Lung microvascular endothelial cell (primary cell): ENCODE results near the gene TOP2B. TPM values are rescaled to one million over a fixed set of nuclear protein-coding genes. Genes with fewer than 3 reads are reported as not detected.

Experiments
- DNase-seq, 2 donors: peaks; one replicate each; pipeline versions ENCODE4 v3.0.0 to v3.0.0-alpha.2; 2010; ENCODE audit warnings: low read depth in 2 of 2
- total RNA-seq: library from RNA; depleted of rRNA; stranded (reverse); fragments of >200 nt; gene quantifications from 2 replicates; pipeline ENCODE4 v1.2.1, GENCODE V29; 2014

Gene TOP2B
- total RNA-seq, 1 donor from 2014 or later: 52.2 TPM

- no peak for DNase-seq
Observed at GRCh38 chr3:25677121-25677520, 12.4 kb upstream of the TOP2B start.

DNA sequence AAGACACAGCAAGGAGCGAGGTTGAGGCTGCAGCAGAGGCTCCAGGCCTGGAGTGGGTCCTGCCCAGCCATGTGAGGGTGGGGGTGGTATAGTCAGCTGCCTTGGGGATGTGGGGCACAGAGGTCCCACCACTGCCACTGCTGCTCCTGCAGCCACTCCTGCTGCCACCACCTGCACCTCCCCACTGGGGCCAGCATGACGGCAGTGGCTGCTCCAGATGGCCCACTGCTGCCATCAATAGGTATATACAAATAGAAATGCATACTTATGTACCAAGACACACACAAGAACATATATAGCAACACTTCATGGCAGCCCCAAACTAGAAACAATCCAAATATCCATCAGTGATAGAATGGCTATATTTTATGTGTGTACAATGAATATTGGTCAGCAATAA, 10.0 kb upstream of the TOP2B start:
- no peak for DNase-seq

DNA sequence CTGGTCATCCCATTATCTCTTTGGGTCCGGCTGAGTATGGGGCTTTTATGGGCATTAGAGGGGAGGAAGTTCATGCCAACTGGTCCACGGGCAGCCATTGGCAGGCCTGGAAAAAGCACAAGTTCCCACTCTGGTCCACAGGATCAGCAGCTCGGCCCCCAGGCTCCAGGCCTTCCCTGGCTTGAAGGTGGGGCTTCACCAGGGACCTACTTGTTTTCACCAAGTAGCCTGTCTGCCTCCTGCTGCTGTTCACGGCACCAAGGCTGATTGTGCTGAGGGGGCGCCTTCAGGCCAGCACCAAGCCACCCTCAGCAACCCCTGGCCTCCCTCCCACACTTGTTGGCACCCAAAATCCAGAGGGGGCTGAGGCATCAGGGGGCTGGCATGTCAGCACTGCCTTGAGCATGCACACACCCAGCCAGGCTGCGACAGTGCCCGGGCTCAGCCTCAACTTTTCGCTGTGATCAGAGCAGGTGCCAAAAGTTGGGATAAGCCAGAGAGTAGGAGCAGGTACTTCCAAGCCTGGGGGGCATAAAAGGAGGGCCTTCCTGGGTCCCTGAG, 9.1 kb upstream of the TOP2B start:
- no peak for DNase-seq

DNA sequence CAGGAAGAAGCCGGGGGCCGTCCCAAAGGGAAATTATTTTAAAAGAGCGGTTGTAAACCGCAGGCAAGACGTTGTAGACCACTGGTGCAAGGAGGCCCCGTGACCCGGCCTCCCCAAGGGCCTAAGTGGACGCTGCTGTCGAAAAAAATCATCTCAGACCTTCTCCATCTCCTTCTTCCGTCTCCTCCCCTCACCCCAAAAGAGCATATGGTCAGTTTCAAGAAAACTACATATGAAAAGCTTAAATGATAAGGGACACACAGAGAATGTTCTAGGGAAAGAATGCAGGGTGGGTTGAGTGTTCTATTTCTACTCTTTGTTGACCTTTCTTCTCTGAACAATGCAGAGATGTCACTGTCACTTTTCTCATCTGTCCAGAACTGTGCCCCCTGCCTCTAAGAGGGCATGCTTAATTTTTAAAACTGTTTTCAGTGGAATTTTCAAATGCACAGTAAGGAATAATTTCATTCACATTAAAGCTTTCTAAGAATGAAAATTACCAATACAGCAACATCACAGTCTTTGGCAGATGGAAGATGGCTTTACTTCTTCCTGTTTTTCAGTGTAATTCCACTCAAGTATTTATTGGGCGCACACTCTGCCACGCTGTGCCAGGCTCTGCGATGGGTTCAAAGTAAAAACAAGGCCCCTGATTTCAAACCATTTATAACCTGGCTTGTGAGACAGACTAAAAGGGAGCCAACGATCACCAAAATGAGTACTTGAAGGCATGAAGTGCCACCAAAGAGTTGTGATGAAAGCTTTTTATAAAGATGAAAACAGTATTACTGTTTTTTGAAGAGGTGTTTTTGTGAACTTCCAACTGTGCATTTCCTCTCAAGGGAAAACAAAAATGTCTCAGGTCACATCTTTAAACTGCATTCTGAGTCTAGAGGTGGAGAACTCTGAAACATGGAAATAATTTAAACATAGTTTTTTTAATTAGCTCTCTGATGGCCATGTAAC, 891 bp upstream of the TOP2B start:
- DNase-seq: peak in 1 of 2 donors; percentile 10

DNA sequence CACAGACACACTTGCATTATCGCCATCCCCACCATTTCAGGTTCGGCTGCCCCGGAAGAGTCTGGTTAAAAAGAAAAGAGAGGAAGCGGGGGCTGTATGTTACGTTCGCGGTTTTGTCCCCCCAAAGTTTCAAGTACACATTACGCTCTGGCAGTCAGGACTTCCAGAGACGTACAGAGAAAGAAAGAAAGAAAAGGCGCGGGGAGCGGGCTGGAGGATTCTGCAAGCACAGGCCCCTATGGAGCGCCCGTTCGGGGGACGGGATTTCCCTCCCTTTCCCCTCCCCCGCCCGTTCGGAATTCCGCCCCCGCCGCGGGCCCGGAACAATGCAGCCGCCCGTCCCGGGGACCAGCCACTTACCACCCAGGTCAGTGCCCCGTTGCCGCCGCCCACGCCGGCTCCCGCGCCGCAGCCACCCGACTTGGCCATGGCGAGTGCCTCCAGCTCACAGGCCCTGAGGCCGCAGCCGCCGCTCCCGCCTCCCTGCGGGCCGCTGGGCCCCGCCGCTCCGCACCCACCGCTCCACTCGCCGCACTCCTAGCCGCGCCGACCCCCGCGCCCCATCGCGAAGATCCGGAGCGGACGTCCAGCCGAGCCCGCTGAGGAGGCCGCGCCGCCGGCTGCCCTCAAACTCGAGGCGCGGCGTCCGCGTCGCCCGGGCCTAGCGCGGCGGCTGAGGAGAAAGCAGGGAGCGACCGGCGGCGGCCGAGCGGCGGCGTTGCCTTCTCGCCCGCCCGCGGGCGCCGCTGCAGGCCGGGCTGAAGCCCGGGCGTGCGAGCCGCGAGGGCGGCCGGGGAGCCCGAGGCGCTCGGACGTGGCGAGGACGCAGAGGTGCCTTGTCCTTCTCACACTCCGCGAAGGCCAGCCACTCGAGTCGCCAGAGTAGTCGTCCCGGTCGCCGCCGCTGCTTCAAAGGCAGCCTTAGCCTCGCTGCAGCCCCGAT, 567 bp downstream of the TOP2B start:
- peak; percentile 63 to 72 for DNase-seq

- DNase-seq: peak in 1 of 2 donors; percentile 27
Observed at GRCh38 chr3:25663347-25663868, 1.3 kb downstream of the TOP2B start.

DNA sequence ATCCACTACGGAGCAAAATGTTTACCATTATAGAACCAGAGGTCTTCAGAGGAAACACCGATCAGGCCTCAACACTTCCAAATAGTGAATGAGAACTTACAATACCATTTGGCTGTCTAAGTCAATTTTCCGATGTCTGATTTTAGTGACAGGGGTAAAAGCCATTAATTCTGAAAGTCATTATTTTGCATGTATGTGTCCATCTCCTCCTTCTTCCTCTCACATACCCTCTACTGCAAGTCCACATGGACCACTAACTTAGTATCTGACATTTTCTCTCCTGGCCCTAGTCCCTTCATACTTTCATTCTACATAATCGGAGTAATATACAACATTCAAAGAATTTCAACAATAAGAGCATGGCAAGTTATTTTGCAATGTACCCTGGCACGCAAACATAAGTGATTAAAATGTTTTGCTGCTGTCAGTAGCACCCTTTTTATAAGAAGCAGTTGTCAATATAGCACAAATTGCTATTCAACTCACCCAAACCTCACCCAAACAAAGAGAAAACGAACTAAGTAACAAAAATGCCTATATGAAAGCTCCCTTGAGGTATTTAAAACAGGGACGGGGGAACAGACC, 1.9 kb downstream of the TOP2B start:
- DNase-seq: peak in 1 of 2 donors; percentile 5

DNA sequence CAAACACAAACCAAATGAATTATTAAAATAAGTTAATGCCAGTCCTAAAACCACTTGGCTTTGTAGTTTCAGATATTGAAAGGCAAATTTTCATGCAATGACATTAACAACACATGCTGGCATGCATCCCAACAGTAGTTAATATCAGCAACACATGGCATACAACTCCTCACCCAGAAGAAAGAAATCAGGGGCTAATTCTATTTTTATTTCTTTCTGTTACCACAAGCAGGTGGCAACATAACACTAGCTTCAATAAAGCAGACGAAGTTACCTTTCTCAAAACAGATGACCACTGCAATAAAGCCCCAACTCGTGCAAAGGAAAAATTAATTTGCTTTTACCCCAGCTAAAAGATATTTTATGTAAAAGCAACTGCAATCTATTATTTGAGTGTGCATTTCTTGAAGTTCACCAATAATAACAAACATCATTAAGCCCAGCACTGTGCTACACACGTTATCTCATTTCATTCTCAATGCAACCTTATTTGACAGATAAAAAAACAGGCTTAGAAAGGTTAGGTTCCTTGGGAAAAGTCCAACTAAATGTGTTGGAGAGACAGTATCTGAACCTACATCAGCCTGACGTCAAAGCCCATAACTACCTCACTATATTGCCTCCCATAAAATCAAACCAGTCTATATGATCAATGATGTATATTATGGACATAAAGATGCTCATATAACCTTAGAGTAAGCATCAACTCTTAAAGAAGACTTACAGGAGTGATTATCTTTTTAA, 2.8 kb downstream of the TOP2B start:
- peak; percentile 10 to 22 for DNase-seq

DNA sequence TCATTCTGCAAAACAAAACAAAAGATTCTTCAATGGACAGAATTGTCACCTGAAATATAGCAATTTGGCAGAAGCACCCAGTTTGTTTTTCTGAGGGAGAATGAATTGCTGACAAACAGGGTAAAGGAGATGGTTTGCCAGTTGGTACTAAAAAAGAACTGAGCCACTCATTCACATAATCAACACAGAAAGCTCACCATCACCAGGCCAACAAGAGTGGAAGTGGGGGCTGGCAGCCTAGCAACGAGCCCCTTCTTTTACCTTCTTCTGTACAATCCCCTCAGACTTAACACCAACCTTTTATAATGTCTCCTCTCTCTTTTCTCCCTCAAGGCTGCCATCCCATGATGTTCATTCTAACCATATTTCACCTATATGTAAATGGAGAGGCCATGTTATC, 5.9 kb downstream of the TOP2B start:
- no peak for DNase-seq

GRCh38 chr3:25657293-25657692, 7.4 kb downstream of the TOP2B start:
- DNase-seq: no peak

DNA sequence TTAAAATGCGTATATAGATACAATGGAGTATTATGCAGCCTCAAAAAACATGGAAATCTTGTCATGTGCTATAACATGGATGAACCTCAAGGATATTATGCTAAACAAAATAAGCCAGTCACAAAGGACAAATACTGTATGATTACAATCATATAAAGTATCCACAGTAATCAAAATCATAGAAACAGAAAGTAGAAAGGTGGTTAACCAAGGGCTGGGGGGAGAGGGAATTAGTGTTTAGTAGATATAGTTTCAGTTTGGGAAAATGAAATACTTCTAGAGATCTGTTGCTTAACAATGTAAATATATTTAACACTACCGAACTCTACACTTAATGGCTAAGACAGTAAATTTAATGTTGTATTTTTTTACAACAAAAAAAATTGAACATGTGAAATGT, 9.0 kb downstream of the TOP2B start:
- no peak for DNase-seq

GRCh38 chr3:25654576-25654975, 10.1 kb downstream of the TOP2B start:
- DNase-seq: no peak

GRCh38 chr3:25653322-25653721, 11.4 kb downstream of the TOP2B start:
- DNase-seq: no peak

- no peak for DNase-seq
Observed at GRCh38 chr3:25652921-25653320, 11.8 kb downstream of the TOP2B start.

GRCh38 chr3:25648925-25649830, 15.5 kb downstream of the TOP2B start:
- DNase-seq: no peak

DNA sequence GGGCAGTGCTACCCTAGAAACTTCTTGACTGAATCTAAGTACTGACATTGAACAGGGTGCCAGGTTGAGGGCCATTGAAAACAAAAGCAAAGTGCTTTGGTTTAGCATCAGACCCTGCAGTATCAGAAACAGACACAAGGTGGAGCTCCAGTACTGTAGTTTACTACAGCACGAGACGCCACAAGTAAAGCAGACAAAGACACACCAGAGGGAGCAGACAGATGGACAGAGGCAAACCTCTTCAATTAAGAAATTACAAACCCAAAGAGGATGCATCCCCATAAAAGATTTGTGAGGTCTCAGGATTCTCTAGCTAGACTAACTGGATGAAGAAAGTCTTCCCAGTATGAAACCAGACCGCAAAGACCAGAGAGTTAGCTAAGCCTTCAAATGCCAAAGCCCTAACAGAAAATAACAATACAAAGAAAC, 16.6 kb downstream of the TOP2B start:
- peak; percentile 83 to 87 for DNase-seq

DNA sequence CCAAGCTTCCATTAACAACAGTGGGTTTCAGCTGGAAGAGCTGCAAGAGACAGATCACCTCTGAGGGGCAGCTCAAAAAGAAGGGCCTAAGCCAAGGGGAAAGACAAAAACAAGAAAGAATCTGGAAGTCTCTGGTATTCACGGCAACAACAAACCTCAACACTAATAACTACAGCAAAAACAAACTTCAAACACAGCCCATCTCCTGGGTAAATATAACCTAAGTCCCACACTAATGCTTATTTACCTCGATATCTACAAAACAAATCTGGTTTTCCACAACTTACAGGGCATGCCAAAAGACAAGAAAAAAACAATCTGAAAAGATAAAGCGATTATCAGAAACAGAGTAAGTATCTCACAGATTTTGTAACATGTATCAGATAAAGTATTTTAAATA, 29.7 kb downstream of the TOP2B start:
- no peak for DNase-seq

DNA sequence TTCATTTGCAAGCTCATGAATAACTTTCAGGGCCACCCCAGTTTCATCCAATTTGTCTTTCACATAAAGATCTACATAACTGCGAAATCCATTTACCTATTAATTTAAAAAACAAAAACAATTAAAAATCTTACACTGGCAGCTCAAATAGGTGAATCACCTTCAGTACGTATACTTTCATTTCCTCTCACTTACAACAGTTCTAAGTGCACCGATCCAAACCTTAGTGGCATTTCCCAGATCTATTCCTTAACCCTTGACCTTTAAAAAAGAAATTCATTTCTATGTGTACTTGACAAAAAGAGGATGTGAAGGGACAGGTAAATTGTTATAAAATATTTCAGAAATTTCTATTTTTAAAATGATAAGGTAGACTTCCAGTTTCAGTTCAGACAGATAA, 30.8 kb downstream of the TOP2B start:
- no peak for DNase-seq

DNA sequence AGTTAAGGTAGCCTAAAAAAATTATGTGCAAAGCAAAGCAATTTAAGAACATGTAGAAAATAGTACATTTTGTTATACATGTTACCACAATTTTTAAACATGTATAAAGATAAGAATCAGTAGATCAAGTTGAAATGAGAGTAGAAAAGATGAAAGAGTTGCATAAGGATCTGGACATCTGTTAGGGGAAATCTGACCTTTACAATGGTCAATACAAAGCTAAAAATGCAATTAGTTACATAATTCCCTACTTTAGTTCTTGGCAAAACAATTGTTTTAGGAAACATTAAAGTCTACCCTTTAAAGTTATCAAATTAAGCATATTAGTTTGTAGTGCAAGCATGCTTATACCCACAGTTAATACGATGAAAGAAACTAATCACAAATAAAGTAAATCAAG, 32.7 kb downstream of the TOP2B start:
- no peak for DNase-seq
